GM21576 (cell line): ENCODE measurements around the gene DHRS1.
"Not testable (repeated sequence)": the region's sequence is repeated elsewhere in the genome, so short reads cannot be mapped to it uniquely, and the experiment has no call there.

Experiments
- ATAC-seq: cut with Tn5 transposase; IDR thresholded peaks from one replicate; pipeline ENCODE4 v1.9.1; 2021; ENCODE audit warnings: mild to moderate bottlenecking, moderate library complexity; ENCODE audit not compliant: unreplicated experiment

The DHRS1 gene

DNA sequence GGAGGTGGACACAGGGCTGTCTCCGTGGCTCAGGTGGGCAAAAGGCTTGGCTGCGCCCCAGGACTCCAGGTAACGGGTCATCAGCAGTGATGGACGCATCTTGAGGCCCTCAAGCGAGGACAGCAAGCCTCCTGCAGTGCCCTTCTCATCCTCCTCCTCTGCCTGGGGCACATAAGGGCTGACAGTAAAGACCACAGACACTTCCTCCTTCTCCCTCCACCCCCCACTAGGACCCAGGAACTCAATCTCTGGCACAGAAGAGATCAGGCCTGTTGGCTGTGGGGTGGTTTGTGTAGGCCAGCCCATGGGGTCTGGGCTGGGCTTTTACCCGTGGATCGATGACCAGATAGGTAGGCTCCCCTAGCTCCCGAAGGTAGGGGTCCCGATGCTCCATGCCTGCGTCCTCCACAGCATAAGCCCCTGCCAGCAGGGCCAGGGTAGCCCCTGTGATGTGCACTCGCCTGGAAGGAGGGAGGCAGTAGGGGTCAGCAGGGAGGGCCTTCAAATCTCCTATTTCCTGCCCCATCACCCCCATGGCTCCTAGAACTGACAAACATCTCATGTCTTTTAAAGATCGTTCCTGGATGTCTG, 29.6 kb upstream of the DHRS1 start:
- no peak for ATAC-seq

DNA sequence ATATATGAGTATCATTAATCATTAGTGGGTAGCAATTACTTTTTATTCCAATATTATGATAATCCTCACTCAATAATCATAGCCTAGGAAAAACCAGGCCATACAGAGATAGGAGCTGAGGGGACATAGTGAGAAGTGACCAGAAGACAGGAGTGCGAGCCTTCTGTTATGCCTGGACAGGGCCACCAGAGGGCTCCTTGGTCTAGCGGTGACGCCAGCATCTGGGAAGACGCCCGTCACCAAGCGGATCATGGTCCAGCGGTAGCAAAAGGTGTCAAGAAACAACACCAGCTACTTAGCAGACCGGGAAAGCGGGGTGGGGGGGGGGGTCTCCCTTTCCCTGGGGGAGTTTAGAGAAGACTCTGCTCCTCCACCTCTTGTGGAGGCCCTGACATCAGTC, 28.3 kb upstream of the DHRS1 start:
- not testable (repeated sequence) for ATAC-seq

GRCh38 chr14:24327303-24327702, 27.7 kb upstream of the DHRS1 start:
- no peak for ATAC-seq

DNA sequence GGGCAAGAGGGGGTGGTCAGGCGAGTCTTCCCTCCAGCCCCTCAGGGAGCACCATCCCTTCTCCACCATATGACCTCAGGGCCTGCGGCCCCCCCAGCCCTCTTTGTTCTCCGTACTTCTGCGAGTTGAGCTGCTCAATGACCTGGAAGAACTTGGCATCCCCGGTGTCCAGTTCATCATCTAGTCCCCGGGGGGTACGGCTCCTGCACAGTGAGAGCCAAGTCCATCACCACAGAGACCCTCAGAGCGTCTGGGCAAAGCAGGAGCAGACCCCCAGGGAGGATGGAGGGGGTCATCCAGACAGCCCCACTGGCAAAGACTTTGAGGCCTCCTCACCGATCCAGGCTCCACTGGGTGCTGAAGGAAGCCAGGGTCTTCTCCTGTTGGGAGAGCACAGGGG, 26.4 kb upstream of the DHRS1 start:
- no peak for ATAC-seq

GRCh38 chr14:24325041-24325530, 25.5 kb upstream of the DHRS1 start:
- ATAC-seq, result no peak

GRCh38 chr14:24324024-24324423, 24.4 kb upstream of the DHRS1 start:
- no peak for ATAC-seq

- no peak for ATAC-seq
Measured at GRCh38 chr14:24323341-24323740, 23.8 kb upstream of the DHRS1 start.

DNA sequence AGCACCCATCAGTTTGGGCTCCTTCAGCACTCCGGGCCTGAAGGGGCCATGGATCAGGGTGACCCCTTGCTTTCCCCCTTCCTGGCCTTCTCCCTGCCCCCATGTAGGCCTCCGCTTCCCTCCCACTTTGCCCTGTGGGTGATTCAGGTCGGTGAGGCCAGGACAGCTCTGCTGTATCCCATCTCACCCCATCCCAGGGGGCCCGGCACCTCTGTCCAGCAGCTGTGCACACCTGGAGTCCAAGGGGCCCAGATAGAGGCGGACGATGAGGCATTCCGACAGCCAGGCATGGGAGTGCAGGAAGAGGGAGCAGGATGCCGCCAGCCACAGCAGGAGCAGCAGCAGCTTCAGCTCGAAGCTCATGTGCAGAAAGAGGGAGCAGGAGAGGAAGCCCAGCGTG, 23.1 kb upstream of the DHRS1 start:
- ATAC-seq, result no peak

- no peak for ATAC-seq
Measured at GRCh38 chr14:24321212-24321975, 21.8 kb upstream of the DHRS1 start.

DNA sequence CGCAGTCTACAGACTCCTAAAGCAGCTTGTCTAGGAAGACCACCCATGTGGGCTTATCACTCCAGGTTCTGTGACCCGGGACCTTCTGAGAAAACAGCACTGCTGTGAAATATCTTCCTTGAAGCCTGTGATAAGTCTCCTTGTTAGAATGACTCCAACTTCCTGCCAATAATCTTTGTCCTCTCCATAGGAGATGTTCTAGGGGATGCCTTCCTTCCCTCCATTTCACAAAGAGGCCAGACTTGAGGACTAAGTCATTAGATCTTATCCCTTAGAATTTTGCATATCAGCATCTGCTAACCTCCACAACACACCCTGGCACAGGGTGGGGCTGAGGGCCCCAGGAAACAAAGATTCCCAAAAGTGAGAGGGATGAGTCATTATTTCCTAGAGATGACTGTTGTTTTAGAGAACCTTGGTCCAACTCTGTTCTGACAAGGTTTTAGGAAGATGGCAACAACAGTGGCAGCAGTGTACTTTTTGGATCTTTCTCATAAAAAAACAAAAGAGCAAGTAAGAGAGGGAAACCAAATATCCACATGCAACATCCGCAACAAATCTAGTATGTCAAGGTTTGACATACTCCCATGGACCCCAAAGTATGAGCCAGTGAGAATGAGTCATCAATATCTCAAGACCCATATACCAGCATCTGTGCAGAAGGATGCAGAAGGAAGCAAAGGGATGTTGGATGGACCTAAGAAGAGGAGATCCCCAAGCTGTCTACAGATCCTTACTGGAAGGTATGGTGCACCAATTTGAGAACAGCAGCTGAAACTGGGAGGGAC, 17.8 kb upstream of the DHRS1 start:
- no peak for ATAC-seq

- ATAC-seq, result no peak
Measured at GRCh38 chr14:24316597-24316950, 17.0 kb upstream of the DHRS1 start.

GRCh38 chr14:24315807-24316596, 16.4 kb upstream of the DHRS1 start:
- no peak for ATAC-seq

- no peak for ATAC-seq
Measured at GRCh38 chr14:24315243-24315806, 15.7 kb upstream of the DHRS1 start.

DNA sequence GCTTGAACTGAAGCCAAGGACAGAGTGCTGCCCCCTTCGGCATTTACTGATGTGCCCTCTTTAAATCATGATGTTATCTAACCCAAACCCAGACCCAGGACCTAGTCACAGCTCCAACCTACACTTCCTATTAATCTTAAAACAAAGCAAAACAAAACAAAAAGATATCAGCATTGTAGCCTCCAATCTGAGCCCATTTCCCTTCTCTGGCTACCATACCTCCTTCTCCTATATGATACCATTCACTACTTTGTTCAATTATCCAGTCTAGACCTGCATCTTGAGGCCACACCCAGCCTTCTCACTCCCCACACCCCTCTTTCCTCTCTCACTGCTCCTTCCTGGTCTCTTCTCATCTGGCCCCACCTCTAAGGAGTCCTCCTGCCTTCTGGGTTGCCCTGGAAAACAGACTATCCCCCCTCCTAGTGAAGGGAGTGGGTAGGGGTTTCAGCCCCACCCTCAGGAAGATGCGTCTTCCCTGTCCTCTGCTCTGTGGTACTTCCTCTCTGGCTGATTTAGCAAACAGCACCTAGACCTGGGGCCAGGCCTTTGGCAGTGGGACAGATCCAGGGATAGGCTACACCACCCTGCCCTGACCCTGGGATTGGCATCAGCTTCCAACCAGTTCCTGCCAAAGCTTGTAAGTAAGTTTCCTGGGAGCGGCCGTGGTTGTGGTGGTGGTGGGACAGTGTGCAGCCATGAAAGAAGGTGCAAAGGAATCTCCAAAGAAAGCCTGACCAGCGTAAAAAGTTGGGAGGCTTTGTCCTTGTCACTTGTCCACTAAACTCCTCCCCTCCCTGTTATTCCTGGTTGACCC, 15.0 kb upstream of the DHRS1 start:
- no peak for ATAC-seq

DNA sequence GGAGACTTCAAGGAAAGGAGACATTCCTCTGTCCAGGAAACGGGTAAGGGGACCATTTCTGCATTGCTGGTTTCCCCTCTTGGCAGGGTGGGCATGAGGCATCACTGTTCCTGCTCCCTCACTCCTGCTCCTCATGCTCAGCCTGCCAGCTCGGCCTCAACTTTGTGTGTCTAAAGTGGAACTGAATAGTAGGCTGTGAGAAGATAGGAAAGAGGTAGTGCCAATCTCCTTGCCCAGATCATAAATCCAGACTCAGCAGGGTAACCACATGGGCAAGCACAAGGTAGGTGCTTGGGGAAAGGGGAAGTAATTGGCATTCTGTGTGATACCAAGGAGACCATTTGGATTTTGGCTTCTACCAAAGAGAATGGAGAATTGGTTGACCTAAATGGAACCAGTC, 14.3 kb upstream of the DHRS1 start:
- ATAC-seq, result no peak

- ATAC-seq, result no peak
Measured at GRCh38 chr14:24312736-24313507, 13.3 kb upstream of the DHRS1 start.

- ATAC-seq, result no peak
Measured at GRCh38 chr14:24311837-24312615, 12.4 kb upstream of the DHRS1 start.
